T-cell (primary cell): ENCODE data around the gene MMEL1. TPM values are rescaled to one million over a fixed set of nuclear protein-coding genes. Genes with fewer than 3 reads are reported as not detected.
A peak's percentile ranks its signal among the peaks of the same experiment; 100 is the strongest.
"Not testable (repeated sequence)": the region's sequence is repeated elsewhere in the genome, so short reads cannot be mapped to it uniquely, and the experiment has no call there.

Source experiments
- ATAC-seq, 4 experiments: fragments of 200-7000 bp in 3 of 4; fragments of 150-1000 bp in 1 of 4; cut with Tn5 transposase; replicated peaks in 1 of 4; 1 replicate in 3 of 4; 2 replicates in 1 of 4; pipeline ENCODE4 v1.10.0; 2021; ENCODE audit warnings: moderate library complexity in 3 of 4, mild to moderate bottlenecking in 2 of 4, moderate number of reproducible peaks in 1 of 4
- CTCF ChIA-PET, 2 donors: fragments of 300-600 bp; sonication (Branson Sonifier 250); formaldehyde crosslinking; loops; one replicate each; lab custom pipeline; 2022; ENCODE audit warnings: antibody characterized with exemption in 2 of 2; lab: Charles Lee
- POLR2A ChIA-PET, 2 donors: fragments of 300-600 bp; sonication (Branson Sonifier 250); formaldehyde crosslinking; loops; one replicate each; lab custom pipeline; 2022; ENCODE audit warnings: antibody characterized with exemption in 2 of 2; lab: Charles Lee
- DNase-seq, 35 experiments: peaks; one replicate each; pipeline versions ENCODE4 v3.0.0 to v3.0.0-alpha.2; 2013 to 2023
- H3K27ac ChIP-seq: one replicate; pipeline ENCODE4 v1.5.1; 2013; ENCODE audit warnings: low read length
- H3K27me3 ChIP-seq, 2 experiments: replicated peaks in 1 of 2; 1 replicate in 1 of 2; 2 replicates in 1 of 2; pipeline versions ENCODE4 v1.6.1 to v1.7.0; 2013; ENCODE audit warnings: low read length in 1 of 2, mixed read lengths in 1 of 2; ENCODE audit not compliant: control insufficient read depth in 2 of 2, insufficient read depth in 2 of 2; ENCODE audit errors: extremely low read depth in 1 of 2
- H3K36me3 ChIP-seq, 2 donors: 1 replicate in 1 of 2; 2 replicates in 1 of 2; pipeline versions ENCODE4 v1.6.1 to v1.7.0; 2013; ENCODE audit warnings: low read length in 1 of 2; ENCODE audit not compliant: control insufficient read depth in 2 of 2, insufficient read depth in 1 of 2; ENCODE audit errors: extremely low read depth in 1 of 2
- H3K4me1 ChIP-seq, 2 experiments: 1 replicate in 1 of 2; 2 replicates in 1 of 2; pipeline versions ENCODE4 v1.6.1 to v1.7.0; 2013; ENCODE audit warnings: low read length in 2 of 2, mixed read lengths in 1 of 2; ENCODE audit not compliant: insufficient read depth in 2 of 2, control insufficient read depth in 1 of 2; ENCODE audit errors: extremely low read depth in 1 of 2
- H3K4me3 ChIP-seq, 2 donors: 1 replicate in 1 of 2; 2 replicates in 1 of 2; pipeline versions ENCODE4 v1.5.1 to v1.7.0; 2013; ENCODE audit warnings: mild to moderate bottlenecking in 2 of 2, low read length in 1 of 2, moderate library complexity in 1 of 2; ENCODE audit not compliant: control insufficient read depth in 1 of 2; ENCODE audit errors: extremely low read depth in 1 of 2
- H3K9me3 ChIP-seq: 2 replicates; pipeline ENCODE4 v1.7.0; 2013
- H3K27ac Mint-ChIP-seq, 2 donors: one replicate each; pipeline ENCODE4 v1.8.0; 2020 to 2021; ENCODE audit warnings: mild to moderate bottlenecking in 2 of 2, mixed read lengths in 2 of 2
- H3K27me3 Mint-ChIP-seq, 2 donors: one replicate each; pipeline ENCODE4 v1.8.0; 2021 to 2022; ENCODE audit warnings: mixed read lengths in 2 of 2
- H3K36me3 Mint-ChIP-seq: one replicate; pipeline ENCODE4 v1.8.0; 2021; ENCODE audit warnings: mixed read lengths
- H3K4me1 Mint-ChIP-seq, 3 donors: one replicate each; pipeline ENCODE4 v1.8.0; 2020 to 2022; ENCODE audit warnings: mixed read lengths in 3 of 3, mild to moderate bottlenecking in 1 of 3
- H3K4me3 Mint-ChIP-seq, 3 donors: one replicate each; pipeline ENCODE4 v1.8.0; 2020 to 2022; ENCODE audit warnings: mild to moderate bottlenecking in 3 of 3, mixed read lengths in 3 of 3, moderate library complexity in 3 of 3
- H3K9me3 Mint-ChIP-seq, 3 donors: one replicate each; pipeline ENCODE4 v1.8.0; 2020 to 2022; ENCODE audit warnings: mixed read lengths in 3 of 3
- WGBS: methylation state at CpG from one replicate; pipeline ENCODE4 v1.1.5; 2013; ENCODE audit warnings: missing lambda C conversion rate; ENCODE audit not compliant: insufficient coverage; 5-methylcytosine and 5-hydroxymethylcytosine counted together
- total RNA-seq, 35 experiments: library from RNA in 6 of 35; stranded (reverse) in 6 of 35; fragments of 120-200 nt in 1 of 35; gene quantifications; one replicate each; pipeline versions ENCODE4 v1.2.1 to v1.2.4 and lab custom pipeline; 2013 to 2026

The MMEL1 gene
- total RNA-seq (1 to 10 TPM in 3 of 5 donors, under 1 TPM in 2; 0.72 to 3.3 (median 1.0) TPM), total RNA-seq (lab: John Stamatoyannopoulos, UW) (0 to 1.3 (median 0.24) reads per million in 29 experiments)
- 4.1 TPM for total RNA-seq (2013)

DNA sequence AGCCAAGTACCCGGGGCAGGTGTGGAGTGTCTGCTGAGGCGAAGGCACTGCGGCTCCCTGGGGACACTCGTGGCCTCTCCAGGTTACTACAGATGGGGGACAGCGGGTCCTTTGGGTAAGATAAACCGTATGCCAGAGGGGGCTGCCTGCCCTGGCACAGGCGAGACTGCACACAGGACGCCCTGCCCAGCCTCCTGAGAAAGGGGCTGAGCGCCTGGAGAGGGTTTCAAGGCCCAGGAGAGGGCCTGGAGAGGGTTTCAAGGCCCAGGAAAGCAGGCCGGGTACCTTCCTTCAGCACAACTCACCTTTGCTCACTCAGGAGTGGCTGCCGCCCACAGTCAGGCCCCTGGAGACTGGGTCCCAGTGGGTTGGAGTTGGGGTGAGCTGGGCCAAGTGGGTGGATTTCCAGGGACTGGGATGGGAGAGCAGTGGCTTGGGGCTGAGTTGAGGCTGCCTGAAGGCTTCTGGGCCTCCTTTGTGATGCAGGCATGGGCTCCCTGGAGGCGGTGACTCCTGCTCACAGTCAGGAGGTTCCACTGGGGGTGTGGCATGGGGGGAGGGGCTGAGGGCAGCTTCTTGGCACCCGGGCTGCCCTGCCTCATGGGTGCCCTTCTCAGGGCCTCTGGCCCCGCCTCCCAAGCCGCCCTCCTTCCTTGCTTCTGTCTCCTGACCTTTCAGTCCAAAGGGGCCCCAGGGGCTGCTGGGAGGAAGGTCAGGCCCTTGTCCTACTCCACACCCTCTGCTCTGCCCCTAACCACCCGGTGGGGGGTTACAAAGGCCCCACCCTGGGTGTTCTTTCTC, at the start of gene MMEL1:
Gene MMEL1 (minus strand): TSS at position 456 of the 801 bp plus-strand sequence. CDS start 3,532 bp downstream, outside the sequence.
- POLR2A ChIA-PET = no interaction called here
- no peaks in the 10 kb centered on the region for H3K36me3 ChIP-seq
- no peak within 1 kb of the TSS for H3K27ac ChIP-seq
- CTCF ChIA-PET = interaction anchor here in 1 of 2 donors (0.7 kb wide), 1 partner anchor 809 kb away, joined by 3 read pairs; no protein-coding TSS in a partner anchor
- no peaks in the 10 kb centered on the region for H3K9me3 ChIP-seq
- 75% methylated on average over 8 of the region's 16 CpGs for WGBS
- Mint-ChIP-seq H3K4me3 (no peak within 1 kb of the TSS), H3K9me3 (no peaks in the 10 kb centered on the region), H3K4me1 (peaks cover 2 to 18% (median 4%) of the 10 kb centered on the region in 3 donors), H3K27ac (no peak within 1 kb of the TSS), H3K27me3 (peaks cover 13 to 32% of the 10 kb centered on the region in 2 donors), H3K36me3 (no peaks in the 10 kb centered on the region)
- H3K4me1 ChIP-seq = peaks cover 0 to 16% of the 10 kb centered on the region in 2 experiments
- peaks cover 0 to 82% of the 10 kb centered on the region in 2 experiments for H3K27me3 ChIP-seq
- no peak for ATAC-seq
- H3K4me3 ChIP-seq = no peak within 1 kb of the TSS
- DNase-seq = peak in 2 of 35 experiments; percentile 7 to 21

GRCh38 chr1:2676726-2677125, 43.9 kb upstream of the MMEL1 start:
- WGBS = no CpG with 5 or more reads among the region's 10 CpGs
- CTCF ChIA-PET, H3K9me3 Mint-ChIP-seq, H3K36me3 Mint-ChIP-seq, H3K27me3 ChIP-seq, H3K27ac Mint-ChIP-seq, H3K9me3 ChIP-seq, H3K4me3 ChIP-seq, ATAC-seq, H3K4me3 Mint-ChIP-seq, H3K27me3 Mint-ChIP-seq, H3K27ac ChIP-seq, POLR2A ChIA-PET, H3K36me3 ChIP-seq, H3K4me1 ChIP-seq, DNase-seq, H3K4me1 Mint-ChIP-seq: not testable (repeated sequence)

DNA sequence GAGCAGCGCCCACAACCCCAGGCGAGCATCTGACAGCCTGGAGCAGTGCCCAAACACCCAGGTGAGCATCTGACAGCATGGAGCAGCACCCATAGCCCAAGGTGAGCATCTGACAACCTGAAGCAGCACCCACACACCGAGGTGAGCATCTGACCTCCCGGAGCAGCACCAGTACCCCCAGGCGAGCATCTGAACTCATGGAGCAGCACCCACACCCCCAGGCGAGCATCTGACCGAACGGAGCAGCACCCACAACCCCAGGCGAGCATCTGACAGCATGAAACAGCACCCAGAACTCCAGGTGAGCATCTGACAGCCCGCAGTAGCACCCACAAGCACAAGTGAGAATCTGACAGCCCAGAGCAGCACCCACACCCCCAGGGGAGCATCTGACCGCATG, 38.8 kb upstream of the MMEL1 start:
- H3K27me3 Mint-ChIP-seq, H3K27me3 ChIP-seq, H3K9me3 Mint-ChIP-seq, H3K4me1 Mint-ChIP-seq, H3K27ac Mint-ChIP-seq, H3K36me3 Mint-ChIP-seq, H3K36me3 ChIP-seq, CTCF ChIA-PET, H3K4me1 ChIP-seq, H3K27ac ChIP-seq, ATAC-seq, H3K9me3 ChIP-seq, H3K4me3 ChIP-seq, H3K4me3 Mint-ChIP-seq, POLR2A ChIA-PET: not testable (repeated sequence)
- WGBS = 7% methylated on average over 3 of the region's 11 CpGs
- DNase-seq = peak in 2 of 35 experiments; percentile 6 to 28

- DNase-seq = peak in 4 of 35 experiments; percentile 0 to 48 (median 14)
- H3K9me3 ChIP-seq, H3K9me3 Mint-ChIP-seq, ATAC-seq, H3K4me1 Mint-ChIP-seq, H3K4me1 ChIP-seq, CTCF ChIA-PET, H3K4me3 Mint-ChIP-seq, H3K27ac Mint-ChIP-seq, H3K27ac ChIP-seq, POLR2A ChIA-PET, H3K36me3 ChIP-seq, H3K4me3 ChIP-seq, H3K36me3 Mint-ChIP-seq: not testable (repeated sequence)
- H3K27me3 Mint-ChIP-seq = peaks cover 10 to 12% of the 10 kb centered on the region in 2 donors
- 74% methylated on average over 2 of the region's 8 CpGs for WGBS
- peaks cover 0 to 19% of the 10 kb centered on the region in 2 experiments for H3K27me3 ChIP-seq
Measured at GRCh38 chr1:2659806-2660205, 27.0 kb upstream of the MMEL1 start.

DNA sequence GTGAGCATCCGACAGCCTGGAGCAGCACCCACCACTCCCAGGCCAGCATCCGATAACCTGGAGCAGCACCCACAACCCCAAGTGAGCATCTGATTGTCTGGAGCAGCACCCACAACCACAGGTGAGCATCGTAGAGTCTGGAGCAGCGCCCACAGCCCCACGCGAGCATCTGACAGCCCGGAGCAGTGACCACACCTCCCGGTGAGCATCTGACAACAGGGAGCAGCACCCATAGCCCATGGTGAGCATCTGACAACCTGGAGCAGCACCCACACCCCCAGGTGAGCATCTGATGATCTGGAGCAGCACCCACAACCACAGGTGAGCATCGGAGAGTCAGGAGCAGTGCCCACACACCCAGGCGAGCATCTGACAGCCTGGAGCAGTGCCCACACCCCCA, 25.1 kb upstream of the MMEL1 start:
- H3K4me1 Mint-ChIP-seq, CTCF ChIA-PET, H3K36me3 ChIP-seq, POLR2A ChIA-PET, H3K4me3 ChIP-seq, H3K4me3 Mint-ChIP-seq, H3K36me3 Mint-ChIP-seq, H3K27ac Mint-ChIP-seq, ATAC-seq, H3K4me1 ChIP-seq, H3K27ac ChIP-seq, H3K9me3 ChIP-seq, H3K9me3 Mint-ChIP-seq: not testable (repeated sequence)
- peak in 2 of 35 experiments; percentile 4 to 24 for DNase-seq
- peaks cover 29 to 31% of the 10 kb centered on the region in 2 donors for H3K27me3 Mint-ChIP-seq
- H3K27me3 ChIP-seq = peaks cover 0 to 38% of the 10 kb centered on the region in 2 experiments
- WGBS = 81% methylated on average over 5 of the region's 10 CpGs

- peaks cover 0 to 46% of the 10 kb centered on the region in 2 experiments for H3K27me3 ChIP-seq
- H3K4me1 ChIP-seq, H3K4me1 Mint-ChIP-seq, ATAC-seq, H3K4me3 ChIP-seq, H3K4me3 Mint-ChIP-seq, H3K9me3 ChIP-seq, H3K27ac ChIP-seq, H3K36me3 ChIP-seq, H3K36me3 Mint-ChIP-seq, CTCF ChIA-PET, POLR2A ChIA-PET, H3K9me3 Mint-ChIP-seq, H3K27ac Mint-ChIP-seq: not testable (repeated sequence)
- peak in 2 of 35 experiments; percentile 11 to 24 for DNase-seq
- H3K27me3 Mint-ChIP-seq = peaks cover 37 to 39% of the 10 kb centered on the region in 2 donors
- 39% methylated on average over 3 of the region's 12 CpGs for WGBS
Measured at GRCh38 chr1:2657124-2657523, 24.3 kb upstream of the MMEL1 start.
